Measurements from ENCODE around the gene NTN3.
A peak's percentile ranks its signal among the peaks of the same experiment; 100 is the strongest.

The NTN3 gene

GRCh38 chr16:2515180-2515851 is 44.2 kb downstream of the NTN3 start:
- H3K79me2 ChIP-seq (ENCODE audit: low read length), result peaks cover 62% of the 10 kb centered on the region
- DNase-seq, result no peak
- no peaks in the 10 kb centered on the region for H3K27me3 ChIP-seq (replicated peaks; ENCODE audit: insufficient read depth, low read length)
- peak overlapping the region; percentile 81 for H3K4me2 ChIP-seq (ENCODE audit: low read depth, low read length)
- peaks cover 15% of the 10 kb centered on the region; the same call in 1 of the 2 replicates for H4K20me1 ChIP-seq (ENCODE audit: insufficient read depth, low read length)
- peak overlapping the region; percentile 98 for H3K4me3 ChIP-seq (ENCODE audit: low read length)
- TF ChIP-seq EZH2 (optimal IDR thresholded peaks at IDR 0.05; ENCODE audit: low read depth, low read length) (no peak), CTCF (IDR thresholded peaks at IDR 0.05; ENCODE audit: low read length) (no peak), EZH2phosphoT487 (IDR thresholded peaks at IDR 0.05; ENCODE audit: low read length) (no peak)
- no peaks in the 10 kb centered on the region for H3K9me3 ChIP-seq (replicated peaks; ENCODE audit: insufficient read depth, low read length)
- H3K4me1 ChIP-seq (ENCODE audit: low read length), result peaks cover 13% of the 10 kb centered on the region
- H3F3A ChIP-seq (ENCODE audit: insufficient read depth, low read length), result peaks cover 9% of the 10 kb centered on the region
- no peaks in the 10 kb centered on the region for H3K9me2 ChIP-seq (replicated peaks; ENCODE audit: insufficient read depth, low read length)
- no peaks in the 10 kb centered on the region for H3K36me3 ChIP-seq (replicated peaks; ENCODE audit: insufficient read depth, low read length)
- peak overlapping the region; percentile 18; the same call in 1 of the 2 replicates for H3K27ac ChIP-seq (ENCODE audit: low read length)
- peak overlapping the region; percentile 74 for H3K9ac ChIP-seq (ENCODE audit: low read length)
- no peak overlapping the region for H2AFZ ChIP-seq (ENCODE audit: low read length)

GRCh38 chr16:2516391-2517240 is 45.5 kb downstream of the NTN3 start:
- Histone ChIP-seq H3K36me3 (replicated peaks; ENCODE audit: insufficient read depth, low read length) (no peaks in the 10 kb centered on the region), H2AFZ (ENCODE audit: low read length) (no peak overlapping the region), H3K9me3 (replicated peaks; ENCODE audit: insufficient read depth, low read length) (no peaks in the 10 kb centered on the region), H3K4me1 (ENCODE audit: low read length) (peaks cover 13% of the 10 kb centered on the region), H3K4me2 (ENCODE audit: low read depth, low read length) (no peak overlapping the region), H3K9me2 (replicated peaks; ENCODE audit: insufficient read depth, low read length) (no peaks in the 10 kb centered on the region), H3K79me2 (ENCODE audit: low read length) (peaks cover 72% of the 10 kb centered on the region), H3K27ac (ENCODE audit: low read length) (no peak overlapping the region), H3K27me3 (replicated peaks; ENCODE audit: insufficient read depth, low read length) (no peaks in the 10 kb centered on the region), H4K20me1 (ENCODE audit: insufficient read depth, low read length) (peaks cover 15% of the 10 kb centered on the region; the same call in 1 of the 2 replicates), H3K9ac (ENCODE audit: low read length) (no peak overlapping the region), H3F3A (ENCODE audit: insufficient read depth, low read length) (peaks cover 19% of the 10 kb centered on the region), H3K4me3 (ENCODE audit: low read length) (no peak overlapping the region)
- TF ChIP-seq CTCF (IDR thresholded peaks at IDR 0.05; ENCODE audit: low read length), result no peak
- TF ChIP-seq EZH2phosphoT487 (IDR thresholded peaks at IDR 0.05; ENCODE audit: low read length), result no peak
- no peak for TF ChIP-seq EZH2 (optimal IDR thresholded peaks at IDR 0.05; ENCODE audit: low read depth, low read length)
- no peak for DNase-seq

GRCh38 chr16:2517954-2518605 is 47.0 kb downstream of the NTN3 start:
- TF ChIP-seq EZH2 (optimal IDR thresholded peaks at IDR 0.05; ENCODE audit: low read depth, low read length) (no peak), EZH2phosphoT487 (IDR thresholded peaks at IDR 0.05; ENCODE audit: low read length) (no peak)
- no peak for DNase-seq
- no peaks in the 10 kb centered on the region for H3K9me3 ChIP-seq (replicated peaks; ENCODE audit: insufficient read depth, low read length)
- no peaks in the 10 kb centered on the region for H3K27me3 ChIP-seq (replicated peaks; ENCODE audit: insufficient read depth, low read length)
- H3K27ac ChIP-seq (ENCODE audit: low read length), result no peak overlapping the region
- H3K79me2 ChIP-seq (ENCODE audit: low read length), result peaks cover 85% of the 10 kb centered on the region
- H3K9me2 ChIP-seq (replicated peaks; ENCODE audit: insufficient read depth, low read length), result no peaks in the 10 kb centered on the region
- H3F3A ChIP-seq (ENCODE audit: insufficient read depth, low read length), result peaks cover 15% of the 10 kb centered on the region
- no peak overlapping the region for H3K4me2 ChIP-seq (ENCODE audit: low read depth, low read length)
- H3K4me1 ChIP-seq (ENCODE audit: low read length), result peaks cover 6% of the 10 kb centered on the region
- no peaks in the 10 kb centered on the region for H3K36me3 ChIP-seq (replicated peaks; ENCODE audit: insufficient read depth, low read length)
- H4K20me1 ChIP-seq (ENCODE audit: insufficient read depth, low read length), result peaks cover 15% of the 10 kb centered on the region; the same call in 1 of the 2 replicates
- no peak overlapping the region for H3K4me3 ChIP-seq (ENCODE audit: low read length)
- no peak overlapping the region for H2AFZ ChIP-seq (ENCODE audit: low read length)
- no peak overlapping the region for H3K9ac ChIP-seq (ENCODE audit: low read length)

All from MM.1S (cell line).